Measurements from ENCODE around the gene HSPA12B. TPM values are rescaled to one million over a fixed set of nuclear protein-coding genes. Genes with fewer than 3 reads are reported as not detected.

Gene HSPA12B
- total RNA-seq, 1 experiment from 2014 or later = 6.3 TPM

DNA sequence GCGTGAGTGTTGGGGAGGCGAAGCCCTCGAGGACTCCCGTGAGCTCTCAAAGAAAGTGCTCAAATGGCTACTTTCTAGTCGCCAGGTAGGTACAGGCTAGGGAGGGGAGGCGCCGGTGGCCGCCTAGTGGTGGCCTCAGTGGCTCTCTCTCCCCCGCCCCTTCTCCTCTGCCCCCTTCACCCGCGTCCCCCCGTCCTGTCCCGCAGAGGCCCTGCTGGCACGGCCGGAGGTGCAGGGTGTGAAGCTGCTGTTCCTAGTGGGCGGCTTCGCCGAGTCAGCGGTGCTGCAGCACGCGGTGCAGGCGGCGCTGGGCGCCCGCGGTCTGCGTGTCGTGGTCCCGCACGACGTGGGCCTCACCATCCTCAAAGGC, 18.8 kb downstream of the HSPA12B start:
- peaks cover 43% of the 10 kb centered on the region for H3K27me3 Mint-ChIP-seq (ENCODE audit: low read depth)
- H3K36me3 Mint-ChIP-seq = peaks cover 5% of the 10 kb centered on the region; the same call in 1 of the 2 replicates
- ChIA-PET CTCF (interaction anchor here (0.7 to 8.7 kb wide), 23 partner anchors 8 to 188 kb away, joined by 3 to 195 read pairs (median 14); partner anchors contain the start of genes ADISSP, AP5S1, HSPA12B and SIGLEC1), POLR2A (no interaction called here)
- no peak for DNase-seq (ENCODE audit: low spot score)
- peaks cover 6% of the 10 kb centered on the region for H3K4me1 Mint-ChIP-seq
- no peak overlapping the region for H3K27ac Mint-ChIP-seq
- TF ChIP-seq TEAD1 (CRISPR knock-in tag; IDR thresholded peaks at IDR 0.05) = no peak
- no peak for TF ChIP-seq ZNF121 (CRISPR knock-in tag; IDR thresholded peaks at IDR 0.05)
- TF ChIP-seq MLX (CRISPR knock-in tag; IDR thresholded peaks at IDR 0.05) = no peak
- TF ChIP-seq, protein P1, sequence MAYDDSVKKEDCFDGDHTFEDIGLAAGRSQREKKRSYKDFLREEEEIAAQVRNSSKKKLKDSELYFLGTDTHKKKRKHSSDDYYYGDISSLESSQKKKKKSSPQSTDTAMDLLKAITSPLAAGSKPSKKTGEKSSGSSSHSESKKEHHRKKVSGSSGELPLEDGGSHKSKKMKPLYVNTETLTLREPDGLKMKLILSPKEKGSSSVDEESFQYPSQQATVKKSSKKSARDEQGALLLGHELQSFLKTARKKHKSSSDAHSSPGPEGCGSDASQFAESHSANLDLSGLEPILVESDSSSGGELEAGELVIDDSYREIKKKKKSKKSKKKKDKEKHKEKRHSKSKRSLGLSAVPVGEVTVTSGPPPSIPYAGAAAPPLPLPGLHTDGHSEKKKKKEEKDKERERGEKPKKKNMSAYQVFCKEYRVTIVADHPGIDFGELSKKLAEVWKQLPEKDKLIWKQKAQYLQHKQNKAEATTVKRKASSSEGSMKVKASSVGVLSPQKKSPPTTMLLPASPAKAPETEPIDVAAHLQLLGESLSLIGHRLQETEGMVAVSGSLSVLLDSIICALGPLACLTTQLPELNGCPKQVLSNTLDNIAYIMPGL (CRISPR knock-in tag; IDR thresholded peaks at IDR 0.05) = no peak
- peak overlapping the region; percentile 31; the same call in 1 of the 2 replicates for H3K4me3 Mint-ChIP-seq
- no peak for ATAC-seq
- H3K9me3 Mint-ChIP-seq = no peaks in the 10 kb centered on the region

DNA sequence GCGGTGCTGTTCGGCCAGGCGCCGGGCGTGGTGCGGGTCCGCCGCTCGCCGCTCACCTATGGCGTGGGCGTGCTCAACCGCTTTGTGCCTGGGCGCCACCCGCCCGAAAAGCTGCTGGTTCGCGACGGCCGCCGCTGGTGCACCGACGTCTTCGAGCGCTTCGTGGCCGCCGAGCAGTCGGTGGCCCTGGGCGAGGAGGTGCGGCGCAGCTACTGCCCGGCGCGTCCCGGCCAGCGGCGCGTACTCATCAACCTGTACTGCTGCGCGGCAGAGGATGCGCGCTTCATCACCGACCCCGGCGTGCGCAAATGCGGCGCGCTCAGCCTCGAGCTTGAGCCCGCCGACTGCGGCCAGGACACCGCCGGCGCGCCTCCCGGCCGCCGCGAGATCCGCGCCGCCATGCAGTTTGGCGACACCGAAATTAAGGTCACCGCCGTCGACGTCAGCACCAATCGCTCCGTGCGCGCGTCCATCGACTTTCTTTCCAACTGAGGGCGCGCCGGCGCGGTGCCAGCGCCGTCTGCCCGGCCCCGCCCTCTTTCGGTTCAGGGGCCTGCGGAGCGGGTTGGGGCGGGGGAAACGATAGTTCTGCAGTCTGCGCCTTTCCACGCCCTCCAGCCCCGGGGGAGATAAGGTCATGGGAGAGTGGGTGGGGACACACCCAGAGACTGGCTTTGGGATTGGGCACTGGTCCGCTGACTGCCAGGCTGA, 19.3 kb downstream of the HSPA12B start:
- Mint-ChIP-seq H3K4me3 (peak overlapping the region; percentile 41; the same call in 1 of the 2 replicates), H3K9me3 (no peaks in the 10 kb centered on the region), H3K27me3 (ENCODE audit: low read depth) (peaks cover 38% of the 10 kb centered on the region), H3K4me1 (peaks cover 6% of the 10 kb centered on the region), H3K27ac (no peak overlapping the region), H3K36me3 (peaks cover 9% of the 10 kb centered on the region)
- peak; percentile 29 for DNase-seq (ENCODE audit: low spot score)
- no peak for ATAC-seq
- TF ChIP-seq ZNF121 (CRISPR knock-in tag; IDR thresholded peaks at IDR 0.05) (no peak), KAT7 (CRISPR knock-in tag; IDR thresholded peaks at IDR 0.05; ENCODE audit: borderline replicate concordance) (no peak), PRRX2 (CRISPR knock-in tag; IDR thresholded peaks at IDR 0.05) (no peak), ATF6 (CRISPR knock-in tag; IDR thresholded peaks at IDR 0.05) (no peak), NR2C2 (CRISPR knock-in tag; IDR thresholded peaks at IDR 0.05) (no peak), E2F5 (CRISPR knock-in tag; IDR thresholded peaks at IDR 0.05) (no peak), ZBTB43 (CRISPR knock-in tag; IDR thresholded peaks at IDR 0.05) (no peak), ZNF416 (CRISPR knock-in tag; IDR thresholded peaks at IDR 0.05) (no peak), MXD4 (CRISPR knock-in tag; IDR thresholded peaks at IDR 0.05; ENCODE audit: borderline replicate concordance) (no peak), ETV6 (CRISPR knock-in tag; IDR thresholded peaks at IDR 0.05) (no peak), IRF2 (CRISPR knock-in tag; IDR thresholded peaks at IDR 0.05; ENCODE audit: borderline replicate concordance, low read depth) (no peak)
- TF ChIP-seq, protein P2, sequence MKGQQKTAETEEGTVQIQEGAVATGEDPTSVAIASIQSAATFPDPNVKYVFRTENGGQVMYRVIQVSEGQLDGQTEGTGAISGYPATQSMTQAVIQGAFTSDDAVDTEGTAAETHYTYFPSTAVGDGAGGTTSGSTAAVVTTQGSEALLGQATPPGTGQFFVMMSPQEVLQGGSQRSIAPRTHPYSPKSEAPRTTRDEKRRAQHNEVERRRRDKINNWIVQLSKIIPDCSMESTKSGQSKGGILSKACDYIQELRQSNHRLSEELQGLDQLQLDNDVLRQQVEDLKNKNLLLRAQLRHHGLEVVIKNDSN (CRISPR knock-in tag; IDR thresholded peaks at IDR 0.05) = no peak
- TF ChIP-seq, protein P3, sequence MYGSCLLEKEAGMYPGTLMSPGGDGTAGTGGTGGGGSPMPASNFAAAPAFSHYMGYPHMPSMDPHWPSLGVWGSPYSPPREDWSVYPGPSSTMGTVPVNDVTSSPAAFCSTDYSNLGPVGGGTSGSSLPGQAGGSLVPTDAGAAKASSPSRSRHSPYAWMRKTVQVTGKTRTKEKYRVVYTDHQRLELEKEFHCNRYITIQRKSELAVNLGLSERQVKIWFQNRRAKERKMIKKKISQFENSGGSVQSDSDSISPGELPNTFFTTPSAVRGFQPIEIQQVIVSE (CRISPR knock-in tag; IDR thresholded peaks at IDR 0.05; ENCODE audit: borderline replicate concordance) = no peak
- TF ChIP-seq, protein P4, sequence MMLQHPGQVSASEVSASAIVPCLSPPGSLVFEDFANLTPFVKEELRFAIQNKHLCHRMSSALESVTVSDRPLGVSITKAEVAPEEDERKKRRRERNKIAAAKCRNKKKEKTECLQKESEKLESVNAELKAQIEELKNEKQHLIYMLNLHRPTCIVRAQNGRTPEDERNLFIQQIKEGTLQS (CRISPR knock-in tag; conservative IDR thresholded peaks at IDR 0.05) = no peak
- TF ChIP-seq, protein P1 (CRISPR knock-in tag; IDR thresholded peaks at IDR 0.05) = no peak
- TF ChIP-seq, protein P5, sequence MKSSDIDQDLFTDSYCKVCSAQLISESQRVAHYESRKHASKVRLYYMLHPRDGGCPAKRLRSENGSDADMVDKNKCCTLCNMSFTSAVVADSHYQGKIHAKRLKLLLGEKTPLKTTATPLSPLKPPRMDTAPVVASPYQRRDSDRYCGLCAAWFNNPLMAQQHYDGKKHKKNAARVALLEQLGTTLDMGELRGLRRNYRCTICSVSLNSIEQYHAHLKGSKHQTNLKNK (CRISPR knock-in tag; IDR thresholded peaks at IDR 0.05) = no peak
- POLR2A ChIA-PET = no interaction called here
- CTCF ChIA-PET = interaction anchor here (0.9 to 8.7 kb wide), 22 partner anchors 8 to 189 kb away, joined by 3 to 195 read pairs (median 16); partner anchors contain the start of genes ADISSP, AP5S1, HSPA12B and SIGLEC1
